Naive thymus-derived CD4-positive, alpha-beta T cell (primary cell): Measurements from ENCODE around the gene BACE1-AS. TPM values are rescaled to one million over a fixed set of nuclear protein-coding genes. Genes with fewer than 3 reads are reported as not detected.

Experiments
- ATAC-seq: fragments of 150-1000 bp; cut with Tn5 transposase; 2 replicates; pipeline ENCODE4 v1.10.0; 2021; ENCODE audit warnings: mild to moderate bottlenecking, moderate library complexity
- CTCF ChIA-PET: fragments of 350-600 bp; sonication (Branson Sonifier 250); formaldehyde crosslinking; loops from one replicate; lab custom pipeline; 2021; ENCODE audit warnings: antibody characterized with exemption; lab: Charles Lee
- POLR2A ChIA-PET: fragments of 350-600 bp; sonication (Branson Sonifier 250); formaldehyde crosslinking; loops from one replicate; lab custom pipeline; 2021; ENCODE audit warnings: antibody characterized with exemption, inconsistent platforms; lab: Charles Lee
- DNase-seq, 9 donors: peaks; one replicate each; pipeline versions ENCODE4 v3.0.0 to v3.0.0-alpha.2; 2020 to 2022; ENCODE audit warnings: mixed read lengths in 1 of 9
- H3K27ac ChIP-seq: one replicate; pipeline ENCODE4 v1.7.0; 2013; ENCODE audit warnings: mild to moderate bottlenecking, low read depth, low read length, moderate library complexity
- H3K27me3 ChIP-seq, 2 donors: one replicate each; pipeline ENCODE4 v1.7.0; 2013; ENCODE audit warnings: low read length in 2 of 2, mild to moderate bottlenecking in 2 of 2, moderate library complexity in 2 of 2; ENCODE audit not compliant: control insufficient read depth in 2 of 2, insufficient read depth in 2 of 2
- H3K36me3 ChIP-seq, 3 experiments: 1 replicate in 2 of 3; 2 replicates in 1 of 3; pipeline ENCODE4 v1.7.0; 2013; ENCODE audit warnings: low read length in 3 of 3, mild to moderate bottlenecking in 3 of 3, moderate library complexity in 1 of 3; ENCODE audit not compliant: insufficient read depth in 3 of 3, control insufficient read depth in 2 of 3
- H3K4me1 ChIP-seq, 2 donors: one replicate each; pipeline ENCODE4 v1.7.0; 2013; ENCODE audit warnings: low read length in 2 of 2, mild to moderate bottlenecking in 2 of 2, moderate library complexity in 1 of 2; ENCODE audit not compliant: control insufficient read depth in 2 of 2, insufficient read depth in 2 of 2
- H3K4me3 ChIP-seq: 2 replicates; pipeline ENCODE4 v1.7.0; 2013; ENCODE audit warnings: mild to moderate bottlenecking, low read length
- H3K9me3 ChIP-seq, 3 experiments: 1 replicate in 2 of 3; 2 replicates in 1 of 3; pipeline ENCODE4 v1.7.0; 2013; ENCODE audit warnings: low read length in 3 of 3; ENCODE audit not compliant: control insufficient read depth in 2 of 3
- H3K27ac Mint-ChIP-seq, 9 donors: one replicate each; pipeline ENCODE4 v1.8.0; 2020 to 2022; ENCODE audit warnings: mixed read lengths in 9 of 9, mild to moderate bottlenecking in 8 of 9, moderate library complexity in 5 of 9, inconsistent platforms in 2 of 9
- H3K27me3 Mint-ChIP-seq, 5 donors: one replicate each; pipeline ENCODE4 v1.8.0; 2021 to 2022; ENCODE audit warnings: mixed read lengths in 5 of 5, mild to moderate bottlenecking in 1 of 5
- H3K36me3 Mint-ChIP-seq, 5 donors: one replicate each; pipeline ENCODE4 v1.8.0; 2020 to 2022; ENCODE audit warnings: mixed read lengths in 5 of 5, mild to moderate bottlenecking in 3 of 5, inconsistent platforms in 1 of 5
- H3K4me1 Mint-ChIP-seq, 7 donors: one replicate each; pipeline ENCODE4 v1.8.0; 2020 to 2022; ENCODE audit warnings: mixed read lengths in 7 of 7, mild to moderate bottlenecking in 3 of 7, inconsistent platforms in 1 of 7
- H3K4me3 Mint-ChIP-seq, 10 donors: one replicate each; pipeline ENCODE4 v1.8.0; 2020 to 2022; ENCODE audit warnings: mild to moderate bottlenecking in 10 of 10, mixed read lengths in 10 of 10, moderate library complexity in 6 of 10, inconsistent platforms in 2 of 10
- H3K9me3 Mint-ChIP-seq, 11 donors: one replicate each; pipeline ENCODE4 v1.8.0; 2020 to 2022; ENCODE audit warnings: mixed read lengths in 11 of 11, mild to moderate bottlenecking in 4 of 11, inconsistent platforms in 1 of 11, moderate library complexity in 1 of 11
- intact Hi-C, 2 donors: fragments of 100-400 bp; cut with micrococcal nuclease; formaldehyde crosslinking; loops; one replicate each; pipeline ENCODE4 v1.15.1; 2023
- polyA plus RNA-seq, 2 donors: library from polyadenylated mRNA; unstranded; fragments of 300-500 nt; fragmentation: Illumina TruSeq; gene quantifications; one replicate each; pipeline ENCODE4 v1.2.3, GENCODE V29; 2021
- total RNA-seq, 6 experiments: library from RNA in 5 of 6; stranded (reverse) in 5 of 6; gene quantifications; 1 replicate in 5 of 6; 2 replicates in 1 of 6; pipeline ENCODE4 v1.2.3 and lab custom pipeline; 2021 to 2026

Gene BACE1-AS
- total and polyA plus RNA-seq, 7 experiments from 2014 or later = 0.82 to 13.2 (median 5.9) TPM

- POLR2A ChIA-PET = interaction anchor here (0.7 kb wide), 1 partner anchor 50 kb away, joined by 4 read pairs; no protein-coding TSS in a partner anchor
- Mint-ChIP-seq H3K4me3 (no peak overlapping the region), H3K4me1 (peaks cover 3 to 13% (median 7%) of the 10 kb centered on the region in 7 donors)
These were observed 8.2 kb upstream of the BACE1-AS start for GRCh38 chr11:117282956-117283355.

GRCh38 chr11:117284053-117284452 is 7.1 kb upstream of the BACE1-AS start:
- H3K27me3 Mint-ChIP-seq = no peaks in the 10 kb centered on the region
- Histone ChIP-seq H3K4me1 (peaks cover 0 to 24% of the 10 kb centered on the region in 2 donors), H3K27me3 (no peaks in the 10 kb centered on the region), H3K27ac (no peak overlapping the region), H3K36me3 (peaks cover 0 to 75% (median 8%) of the 10 kb centered on the region in 3 experiments), H3K4me3 (no peak overlapping the region), H3K9me3 (no peaks in the 10 kb centered on the region)
- H3K4me3 Mint-ChIP-seq = no peak overlapping the region
- H3K9me3 Mint-ChIP-seq = no peaks in the 10 kb centered on the region
- POLR2A ChIA-PET = no interaction called here
- H3K27ac Mint-ChIP-seq = peak overlapping the region in 1 of 9 donors; percentile 33
- peaks cover 4 to 72% (median 34%) of the 10 kb centered on the region in 5 donors for H3K36me3 Mint-ChIP-seq
- DNase-seq (no peak), ATAC-seq (no peak)
- intact Hi-C loops = no loop called here
- peaks cover 3 to 11% (median 7%) of the 10 kb centered on the region in 7 donors for H3K4me1 Mint-ChIP-seq
- CTCF ChIA-PET = no interaction called here

More at GRCh38 chr11:117282956-117283355, 8.2 kb upstream of the BACE1-AS start:
- Histone ChIP-seq H3K4me3 (no peak overlapping the region), H3K9me3 (no peaks in the 10 kb centered on the region), H3K36me3 (peaks cover 0 to 70% (median 8%) of the 10 kb centered on the region in 3 experiments), H3K27ac (no peak overlapping the region), H3K4me1 (peaks cover 0 to 30% of the 10 kb centered on the region in 2 donors), H3K27me3 (no peaks in the 10 kb centered on the region)
- H3K9me3 Mint-ChIP-seq = no peaks in the 10 kb centered on the region
- no peak for ATAC-seq
- H3K27me3 Mint-ChIP-seq = no peaks in the 10 kb centered on the region
- peak overlapping the region in 1 of 9 donors; percentile 12 for H3K27ac Mint-ChIP-seq
- intact Hi-C loops = no loop called here
- peaks cover 4 to 66% (median 34%) of the 10 kb centered on the region in 5 donors for H3K36me3 Mint-ChIP-seq
- CTCF ChIA-PET = interaction anchor here (0.7 kb wide), 1 partner anchor 27 kb away, joined by 4 read pairs; no protein-coding TSS in a partner anchor
- DNase-seq = no peak

- no peaks in the 10 kb centered on the region for H3K9me3 ChIP-seq
- Mint-ChIP-seq H3K27ac (peak overlapping the region in 2 of 9 donors; percentile 3 to 39), H3K27me3 (no peaks in the 10 kb centered on the region), H3K9me3 (no peaks in the 10 kb centered on the region), H3K4me1 (no peaks in the 10 kb centered on the region), H3K36me3 (peaks cover 4 to 68% (median 28%) of the 10 kb centered on the region in 5 donors), H3K4me3 (no peak overlapping the region)
- no peaks in the 10 kb centered on the region for H3K27me3 ChIP-seq
- DNase-seq (no peak), ATAC-seq (no peak)
- peaks cover 0 to 65% (median 8%) of the 10 kb centered on the region in 3 experiments for H3K36me3 ChIP-seq
- POLR2A ChIA-PET = no interaction called here
- CTCF ChIA-PET = no interaction called here
- peaks cover 0 to 6% of the 10 kb centered on the region in 2 donors for H3K4me1 ChIP-seq
- intact Hi-C loops = no loop called here
- H3K27ac ChIP-seq = no peak overlapping the region
- no peak overlapping the region for H3K4me3 ChIP-seq
These were observed 4.6 kb upstream of the BACE1-AS start for GRCh38 chr11:117286588-117286987.

GRCh38 chr11:117287668-117288067 is 3.5 kb upstream of the BACE1-AS start:
- Histone ChIP-seq H3K27ac (no peak overlapping the region), H3K4me1 (no peaks in the 10 kb centered on the region), H3K36me3 (peaks cover 0 to 54% (median under 1%) of the 10 kb centered on the region in 3 experiments), H3K9me3 (no peaks in the 10 kb centered on the region), H3K27me3 (no peaks in the 10 kb centered on the region), H3K4me3 (no peak overlapping the region)
- peak overlapping the region in 1 of 9 donors; percentile 33 for H3K27ac Mint-ChIP-seq
- intact Hi-C loops = no loop called here
- ChIA-PET POLR2A (interaction anchor here (1.3 kb wide), 1 partner anchor 9 kb away, joined by 3 read pairs; no protein-coding TSS in a partner anchor), CTCF (no interaction called here)
- peaks cover 4 to 57% (median 17%) of the 10 kb centered on the region in 5 donors for H3K36me3 Mint-ChIP-seq
- ATAC-seq = no peak
- no peak for DNase-seq
- H3K4me3 Mint-ChIP-seq = no peak overlapping the region
- H3K9me3 Mint-ChIP-seq = no peaks in the 10 kb centered on the region
- peaks cover 0 to under 1% (median 0%) of the 10 kb centered on the region in 7 donors for H3K4me1 Mint-ChIP-seq
- no peaks in the 10 kb centered on the region for H3K27me3 Mint-ChIP-seq

GRCh38 chr11:117289795-117290194 is 1.4 kb upstream of the BACE1-AS start:
- intact Hi-C loops = no loop called here
- Histone ChIP-seq H3K4me1 (no peaks in the 10 kb centered on the region), H3K27ac (no peak overlapping the region), H3K9me3 (no peaks in the 10 kb centered on the region), H3K4me3 (no peak overlapping the region), H3K27me3 (no peaks in the 10 kb centered on the region), H3K36me3 (peaks cover 0 to 34% (median 0%) of the 10 kb centered on the region in 3 experiments)
- Mint-ChIP-seq H3K27ac (peak overlapping the region in 1 of 9 donors; percentile 41), H3K4me1 (peaks cover 0 to 6% (median 0%) of the 10 kb centered on the region in 7 donors), H3K27me3 (no peaks in the 10 kb centered on the region), H3K36me3 (peaks cover 2 to 44% (median 13%) of the 10 kb centered on the region in 5 donors), H3K4me3 (no peak overlapping the region), H3K9me3 (no peaks in the 10 kb centered on the region)
- ATAC-seq = no peak
- ChIA-PET POLR2A (no interaction called here), CTCF (no interaction called here)
- DNase-seq = no peak

GRCh38 chr11:117292616-117293015 is 1.5 kb downstream of the BACE1-AS start:
- POLR2A ChIA-PET = interaction anchor here (0.7 kb wide), 1 partner anchor 11 kb away, joined by 3 read pairs; no protein-coding TSS in a partner anchor
- no peak overlapping the region for H3K27ac ChIP-seq
- H3K27ac Mint-ChIP-seq = no peak overlapping the region
- peaks cover 0 to 17% (median 0%) of the 10 kb centered on the region in 3 experiments for H3K36me3 ChIP-seq
- intact Hi-C loops = no loop called here
- H3K9me3 Mint-ChIP-seq = no peaks in the 10 kb centered on the region
- H3K4me1 Mint-ChIP-seq = peaks cover 0 to 6% (median 0%) of the 10 kb centered on the region in 7 donors
- H3K27me3 Mint-ChIP-seq = no peaks in the 10 kb centered on the region
- no peaks in the 10 kb centered on the region for H3K27me3 ChIP-seq
- ATAC-seq (no peak), DNase-seq (no peak)
- H3K4me3 Mint-ChIP-seq = no peak overlapping the region
- H3K36me3 Mint-ChIP-seq = peaks cover 0 to 25% (median 5%) of the 10 kb centered on the region in 5 donors
- H3K9me3 ChIP-seq = no peaks in the 10 kb centered on the region
- H3K4me3 ChIP-seq = no peak overlapping the region
- CTCF ChIA-PET = no interaction called here
- no peaks in the 10 kb centered on the region for H3K4me1 ChIP-seq
